ENCODE data around the gene PRR32. TPM values are rescaled to one million over a fixed set of nuclear protein-coding genes. Genes with fewer than 3 reads are reported as not detected.
"Not testable (repeated sequence)": the region's sequence is repeated elsewhere in the genome, so short reads cannot be mapped to it uniquely, and the experiment has no call there.

PRR32 gene
- total RNA-seq, 1 experiment from 2014 or later, result not detected

GRCh38 chrX:126785539-126785938, 34.0 kb upstream of the PRR32 start:
- intact Hi-C loops (cut with micrococcal nuclease; ENCODE audit: unreplicated experiment), result no loop called here
- no peak for TF ChIP-seq SIN3A (IDR thresholded peaks at IDR 0.05; ENCODE audit: borderline replicate concordance, insufficient read depth, low read depth, low read length)
- TF ChIP-seq REST (IDR thresholded peaks at IDR 0.05; ENCODE audit: insufficient read depth in 1 of 2, low read depth in 2 of 2, low read length in 1 of 2), result no peak
- TF ChIP-seq TCF7L2 (IDR thresholded peaks at IDR 0.05; ENCODE audit: low read depth, low read length), result no peak
- TF ChIP-seq CTCF (IDR thresholded peaks at IDR 0.05), result no peak
- TF ChIP-seq POLR2AphosphoS5 (IDR thresholded peaks at IDR 0.05; ENCODE audit: low read depth, low read length), result no peak
- BruUV-seq (replicated peaks), result no TSS peak
- H3K27ac ChIP-seq (ENCODE audit: low read length), result no peak overlapping the region
- no peaks in the 10 kb centered on the region for H3K4me1 ChIP-seq (ENCODE audit: control insufficient read depth, insufficient read depth, low read length)
- ATAC-seq (no peak), DNase-seq (ENCODE audit: low read depth, low spot score) (no peak)
- H3K36me3 ChIP-seq (ENCODE audit: control insufficient read depth, insufficient read depth, low read length), result no peaks in the 10 kb centered on the region
- POLR2A ChIA-PET, result no interaction called here
- in situ Hi-C loops (cut with HindIII; ENCODE audit: low pct_unique_long_range_greater_than_20kb, low sequenced_read_pairs), result no loop called here
- CTCF ChIA-PET, result no interaction called here
- H3K4me3 ChIP-seq (ENCODE audit: low read depth in 2 of 2, low read length in 2 of 2), result no peak overlapping the region
- H3K9me3 ChIP-seq (ENCODE audit: control insufficient read depth, insufficient read depth, low read depth, low read length), result no peaks in the 10 kb centered on the region
- no peaks in the 10 kb centered on the region for H3K27me3 ChIP-seq (ENCODE audit: control insufficient read depth, insufficient read depth, low read length)

- Histone ChIP-seq H3K36me3 (ENCODE audit: control insufficient read depth, insufficient read depth, low read length) (no peaks in the 10 kb centered on the region), H3K27ac (ENCODE audit: low read length) (no peak overlapping the region), H3K4me1 (ENCODE audit: control insufficient read depth, insufficient read depth, low read length) (no peaks in the 10 kb centered on the region), H3K4me3 (ENCODE audit: low read depth in 2 of 2, low read length in 2 of 2) (no peak overlapping the region), H3K27me3 (ENCODE audit: control insufficient read depth, insufficient read depth, low read length) (no peaks in the 10 kb centered on the region), H3K9me3 (ENCODE audit: control insufficient read depth, insufficient read depth, low read depth, low read length) (no peaks in the 10 kb centered on the region)
- CTCF ChIA-PET, result no interaction called here
- POLR2A ChIA-PET, result no interaction called here
- TF ChIP-seq CTCF (IDR thresholded peaks at IDR 0.05), result no peak
- TF ChIP-seq REST (IDR thresholded peaks at IDR 0.05; ENCODE audit: insufficient read depth in 1 of 2, low read depth in 2 of 2, low read length in 1 of 2), result no peak
- TF ChIP-seq POLR2AphosphoS5 (IDR thresholded peaks at IDR 0.05; ENCODE audit: low read depth, low read length), result no peak
- TF ChIP-seq SIN3A (IDR thresholded peaks at IDR 0.05; ENCODE audit: borderline replicate concordance, insufficient read depth, low read depth, low read length), result no peak
- no peak for TF ChIP-seq TCF7L2 (IDR thresholded peaks at IDR 0.05; ENCODE audit: low read depth, low read length)
- intact Hi-C loops (cut with micrococcal nuclease; ENCODE audit: unreplicated experiment) (no loop called here), in situ Hi-C loops (cut with HindIII; ENCODE audit: low pct_unique_long_range_greater_than_20kb, low sequenced_read_pairs) (no loop called here)
- no peak for DNase-seq (ENCODE audit: low read depth, low spot score)
- BruUV-seq (replicated peaks), result no TSS peak
- no peak for ATAC-seq
Measured at GRCh38 chrX:126799059-126799458, 20.5 kb upstream of the PRR32 start.

GRCh38 chrX:126806784-126807183, 12.7 kb upstream of the PRR32 start:
- in situ Hi-C loops (cut with HindIII; ENCODE audit: low pct_unique_long_range_greater_than_20kb, low sequenced_read_pairs); intact Hi-C loops (cut with micrococcal nuclease; ENCODE audit: unreplicated experiment); H3K36me3 ChIP-seq (ENCODE audit: control insufficient read depth, insufficient read depth, low read length); H3K4me1 ChIP-seq (ENCODE audit: control insufficient read depth, insufficient read depth, low read length); POLR2A ChIA-PET; CTCF ChIA-PET; H3K4me3 ChIP-seq (ENCODE audit: low read depth in 2 of 2, low read length in 2 of 2); H3K27ac ChIP-seq (ENCODE audit: low read length); H3K9me3 ChIP-seq (ENCODE audit: control insufficient read depth, insufficient read depth, low read depth, low read length); ATAC-seq; DNase-seq (ENCODE audit: low read depth, low spot score); H3K27me3 ChIP-seq (ENCODE audit: control insufficient read depth, insufficient read depth, low read length); BruUV-seq (replicated peaks): not testable (repeated sequence)
